Spleen (tissue), 3 donors: ENCODE data around the gene NT5C1A.

Experiments used
- POLR2A ChIP-seq, 3 donors: fragments of 450-650 bp; IDR thresholded peaks; one replicate each; pipeline ENCODE4 v1.5.1; 2017; ENCODE audit warnings: antibody characterized with exemption in 3 of 3, mild to moderate bottlenecking in 1 of 3
- POLR2AphosphoS5 ChIP-seq, 3 donors: sonication (generic); formaldehyde crosslinking; IDR thresholded peaks; one replicate each; pipeline ENCODE4 v1.5.1; 2017; ENCODE audit warnings: antibody characterized with exemption in 3 of 3

DNA sequence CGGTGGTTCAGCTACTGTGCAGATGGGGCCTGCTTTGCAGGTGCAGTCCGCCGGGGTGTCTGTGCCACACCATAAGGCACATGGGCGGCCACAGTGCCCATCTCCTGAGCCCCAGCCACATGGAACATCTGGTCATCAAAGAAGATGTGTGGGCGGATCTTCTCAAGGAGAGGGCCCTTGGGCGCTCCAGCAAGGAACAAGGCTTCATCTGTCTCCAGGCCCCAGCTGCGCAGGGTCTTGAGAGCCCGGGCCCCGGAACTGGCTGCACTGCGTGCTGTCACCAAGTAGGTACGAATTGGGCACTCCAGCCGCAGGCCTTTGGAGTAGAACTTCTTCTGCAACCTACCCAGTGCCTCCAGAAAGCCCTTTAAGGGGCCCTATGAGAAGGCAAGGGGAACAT is 12.8 kb downstream of the NT5C1A start:
- TF ChIP-seq POLR2A (IDR thresholded peaks at IDR 0.05) = no peak
- no peak for TF ChIP-seq POLR2AphosphoS5 (IDR thresholded peaks at IDR 0.05)
